ENCODE data around the gene MARCHF10. TPM values are rescaled to one million over a fixed set of nuclear protein-coding genes. Genes with fewer than 3 reads are reported as not detected.

MARCHF10 gene
- total and polyA plus RNA-seq, 8 donors = 0.52 to 3.6 (median 1.8) TPM

- no peak overlapping the region for H3K4me3 ChIP-seq
- no peaks in the 10 kb centered on the region for H3K36me3 ChIP-seq
- peak; percentile 63 for ATAC-seq
- H3K27ac ChIP-seq = peak overlapping the region; percentile 51 to 74
- H3K4me1 ChIP-seq = peaks cover 5 to 21% of the 10 kb centered on the region in 2 donors
- peaks cover 0 to 2% of the 10 kb centered on the region in 2 donors for H3K9me3 ChIP-seq
- DNase-seq = peak in 1 of 4 donors; percentile 16
- TF ChIP-seq CTCF (IDR thresholded peaks at IDR 0.05) = no peak
- no peaks in the 10 kb centered on the region for H3K27me3 ChIP-seq
- intact Hi-C loops (cut with DNase I) = no loop called here
Observed at GRCh38 chr17:62781356-62781755, 26.8 kb downstream of the MARCHF10 start.

DNA sequence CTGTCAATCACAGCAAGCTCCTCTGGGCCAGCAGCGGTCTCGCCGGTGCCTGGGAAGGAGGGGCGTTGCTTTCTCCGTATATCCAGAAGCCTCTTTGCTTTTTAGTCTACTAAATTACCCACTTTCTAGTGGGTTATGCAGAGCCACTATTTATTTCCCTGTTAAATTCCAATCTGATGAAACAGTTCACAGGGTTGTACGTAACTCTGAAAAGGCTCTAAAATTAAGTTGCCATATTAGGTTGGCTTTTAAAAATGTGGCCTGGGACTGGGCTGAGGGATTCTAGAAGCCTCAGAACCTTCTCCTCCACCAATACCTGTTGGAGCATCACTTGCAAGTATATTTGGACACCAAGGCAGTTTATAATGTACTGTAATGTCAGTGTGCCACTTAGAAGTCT lies 27.2 kb downstream of the MARCHF10 start:
- DNase-seq (no peak), ATAC-seq (peak; percentile 44)
- TF ChIP-seq CTCF (IDR thresholded peaks at IDR 0.05) = no peak
- peaks cover 5 to 21% of the 10 kb centered on the region in 2 donors for H3K4me1 ChIP-seq
- peaks cover 0 to 2% of the 10 kb centered on the region in 2 donors for H3K9me3 ChIP-seq
- intact Hi-C loops (cut with DNase I) = no loop called here
- H3K36me3 ChIP-seq = no peaks in the 10 kb centered on the region
- peak overlapping the region; percentile 51 to 74 for H3K27ac ChIP-seq
- no peak overlapping the region for H3K4me3 ChIP-seq
- H3K27me3 ChIP-seq = no peaks in the 10 kb centered on the region

- peaks cover 0 to 2% of the 10 kb centered on the region in 2 donors for H3K9me3 ChIP-seq
- no peaks in the 10 kb centered on the region for H3K27me3 ChIP-seq
- H3K27ac ChIP-seq = peak overlapping the region; percentile 51 to 74
- H3K36me3 ChIP-seq = no peaks in the 10 kb centered on the region
- no peak for TF ChIP-seq CTCF (IDR thresholded peaks at IDR 0.05)
- H3K4me1 ChIP-seq = peaks cover 5 to 21% of the 10 kb centered on the region in 2 donors
- intact Hi-C loops (cut with DNase I) = no loop called here
- no peak overlapping the region for H3K4me3 ChIP-seq
- DNase-seq = peak in 3 of 4 donors; percentile 18 to 86 (median 79)
- peak; percentile 77 for ATAC-seq
Observed at GRCh38 chr17:62780269-62780668, 27.8 kb downstream of the MARCHF10 start.

- peaks cover 0 to 4% of the 10 kb centered on the region in 2 donors for H3K27me3 ChIP-seq
Observed at GRCh38 chr17:62778990-62779681, 29.0 kb downstream of the MARCHF10 start.

More at GRCh38 chr17:62778990-62779681, 29.0 kb downstream of the MARCHF10 start:
- peaks cover 5 to 21% of the 10 kb centered on the region in 2 donors for H3K4me1 ChIP-seq
- peak overlapping the region in 1 of 2 donors; percentile 37 for H3K27ac ChIP-seq
- H3K9me3 ChIP-seq = no peaks in the 10 kb centered on the region
- DNase-seq (peak in 3 of 4 donors; percentile 46 to 86 (median 79)), ATAC-seq (peak; percentile 78)
- no peak for TF ChIP-seq CTCF (IDR thresholded peaks at IDR 0.05)
- H3K36me3 ChIP-seq = no peaks in the 10 kb centered on the region
- no peak overlapping the region for H3K4me3 ChIP-seq
- intact Hi-C loops (cut with DNase I) = no loop called here
